H9 (cell line): ENCODE measurements around the gene ANO2. TPM values are rescaled to one million over a fixed set of nuclear protein-coding genes. Genes with fewer than 3 reads are reported as not detected.

Experiments
- DNase-seq: peaks from one replicate; pipeline ENCODE4 v3.0.0-alpha.2; 2017
- H2AFZ ChIP-seq: one replicate; pipeline ENCODE4 v1.6.1; 2013; ENCODE audit warnings: mild to moderate bottlenecking, low read length, control low read depth, moderate library complexity
- H2AK5ac ChIP-seq: 2 replicates; pipeline ENCODE4 v1.6.1; 2013; ENCODE audit warnings: low read length, control low read depth, mixed read lengths; ENCODE audit not compliant: insufficient read length
- H2BK120ac ChIP-seq: one replicate; pipeline ENCODE4 v1.6.1; 2013; ENCODE audit warnings: low read depth, mild to moderate bottlenecking, low read length, control low read depth, inconsistent platforms; ENCODE audit not compliant: poor library complexity, severe bottlenecking
- H2BK12ac ChIP-seq: 2 replicates; pipeline ENCODE4 v1.6.1; 2013; ENCODE audit warnings: low read length, control low read depth, mixed read lengths, low read depth; ENCODE audit not compliant: insufficient read length
- H2BK15ac ChIP-seq: 2 replicates; pipeline ENCODE4 v1.6.1; 2013; ENCODE audit warnings: low read depth, low read length, control low read depth
- H2BK20ac ChIP-seq: one replicate; pipeline ENCODE4 v1.6.1; 2013; ENCODE audit warnings: low read depth, mild to moderate bottlenecking, low read length, control low read depth, inconsistent platforms; ENCODE audit not compliant: poor library complexity, severe bottlenecking
- H2BK5ac ChIP-seq: 2 replicates; pipeline ENCODE4 v1.6.1; 2013; ENCODE audit warnings: low read length, control low read depth, mixed read lengths; ENCODE audit not compliant: insufficient read length
- H3K14ac ChIP-seq: 2 replicates; pipeline ENCODE4 v1.6.1; 2013; ENCODE audit warnings: low read length, control low read depth; ENCODE audit not compliant: insufficient read depth
- H3K18ac ChIP-seq: 2 replicates; pipeline ENCODE4 v1.6.1; 2013; ENCODE audit warnings: low read depth, mild to moderate bottlenecking, mixed read lengths, low read length, control low read depth; ENCODE audit not compliant: insufficient read length
- H3K23ac ChIP-seq: 2 replicates; pipeline ENCODE4 v1.6.1; 2013; ENCODE audit warnings: low read length, control low read depth, mixed read lengths, low read depth; ENCODE audit not compliant: insufficient read length
- H3K23me2 ChIP-seq: 2 replicates; pipeline ENCODE4 v1.6.1; 2013; ENCODE audit warnings: low read depth, mild to moderate bottlenecking, mixed read lengths, low read length, control low read depth; ENCODE audit not compliant: insufficient read length, poor library complexity, severe bottlenecking
- H3K27ac ChIP-seq: 2 replicates; pipeline ENCODE4 v1.5.1; 2013; ENCODE audit warnings: low read length, control low read depth, mixed read lengths, low read depth; ENCODE audit not compliant: insufficient read length
- H3K27me3 ChIP-seq: 2 replicates; pipeline ENCODE4 v1.6.1; 2013; ENCODE audit warnings: low read length, control low read depth, inconsistent platforms; ENCODE audit not compliant: insufficient read depth
- H3K4ac ChIP-seq: 2 replicates; pipeline ENCODE4 v1.6.1; 2013; ENCODE audit warnings: low read depth, mild to moderate bottlenecking, control low read depth, inconsistent platforms, low read length, moderate library complexity
- H3K4me1 ChIP-seq: 2 replicates; pipeline ENCODE4 v1.6.1; 2013; ENCODE audit warnings: low read length, control low read depth, inconsistent platforms; ENCODE audit not compliant: insufficient read depth
- H3K4me2 ChIP-seq: 2 replicates; pipeline ENCODE4 v1.6.1; 2013; ENCODE audit warnings: low read length, control low read depth, mixed read lengths; ENCODE audit not compliant: insufficient read length, insufficient read depth
- H3K56ac ChIP-seq: 2 replicates; pipeline ENCODE4 v1.6.1; 2013; ENCODE audit warnings: low read depth, mild to moderate bottlenecking, mixed read lengths, low read length, control low read depth; ENCODE audit not compliant: insufficient read length
- H3K79me1 ChIP-seq: 2 replicates; pipeline ENCODE4 v1.6.1; 2013; ENCODE audit warnings: low read depth, mild to moderate bottlenecking, moderate library complexity, low read length, control low read depth, inconsistent platforms; ENCODE audit not compliant: insufficient read depth, poor library complexity, severe bottlenecking
- H3K79me2 ChIP-seq: 2 replicates; pipeline ENCODE4 v1.6.1; 2013; ENCODE audit warnings: low read length, control low read depth, inconsistent platforms; ENCODE audit not compliant: insufficient read depth
- H3K9ac ChIP-seq: 2 replicates; pipeline ENCODE4 v1.6.1; 2013; ENCODE audit warnings: low read length, control low read depth, mixed read lengths; ENCODE audit not compliant: insufficient read length; ENCODE audit errors: extremely low read depth
- H3K9me3 ChIP-seq: one replicate; pipeline ENCODE4 v1.6.1; 2013; ENCODE audit warnings: low read depth, low read length, inconsistent platforms; ENCODE audit not compliant: control insufficient read depth
- H3T11ph ChIP-seq: one replicate; pipeline ENCODE4 v1.6.1; 2013; ENCODE audit warnings: mild to moderate bottlenecking, low read length, control low read depth, inconsistent platforms
- H4K20me1 ChIP-seq: one replicate; pipeline ENCODE4 v1.6.1; 2013; ENCODE audit not compliant: control insufficient read depth, insufficient read length, insufficient read depth
- H4K5ac ChIP-seq: 2 replicates; pipeline ENCODE4 v1.6.1; 2013; ENCODE audit warnings: low read depth, mild to moderate bottlenecking, mixed read lengths, low read length, control low read depth; ENCODE audit not compliant: insufficient read length
- H4K8ac ChIP-seq: replicated peaks from 2 replicates; pipeline ENCODE4 v1.6.1; 2013; ENCODE audit warnings: low read length, control low read depth, mixed read lengths, low read depth; ENCODE audit not compliant: insufficient read length
- H4K91ac ChIP-seq: 2 replicates; pipeline ENCODE4 v1.6.1; 2013; ENCODE audit warnings: low read depth, mild to moderate bottlenecking, moderate library complexity, mixed read lengths, low read length, control low read depth; ENCODE audit not compliant: insufficient read length
- H3K27ac Mint-ChIP-seq, 3 experiments: 2 replicates in 2 of 3; 3 replicates in 1 of 3; pipeline ENCODE4 v1.8.0; 2020 to 2021; ENCODE audit warnings: mixed read lengths in 3 of 3, mild to moderate bottlenecking in 1 of 3, moderate library complexity in 1 of 3
- H3K27me3 Mint-ChIP-seq: 2 replicates; pipeline ENCODE4 v1.8.0; 2021; ENCODE audit warnings: low read depth, mild to moderate bottlenecking, moderate library complexity, mixed read lengths
- H3K36me3 Mint-ChIP-seq, 3 experiments: 2 replicates in 2 of 3; 3 replicates in 1 of 3; pipeline ENCODE4 v1.8.0; 2020 to 2021; ENCODE audit warnings: low read depth in 3 of 3, mixed read lengths in 3 of 3; ENCODE audit not compliant: insufficient read depth in 1 of 3
- H3K4me1 Mint-ChIP-seq, 2 experiments: 2 replicates each; pipeline ENCODE4 v1.8.0; 2020; ENCODE audit warnings: mixed read lengths in 2 of 2
- H3K4me3 Mint-ChIP-seq, 2 experiments: 2 replicates in 1 of 2; 3 replicates in 1 of 2; pipeline ENCODE4 v1.8.0; 2020 to 2021; ENCODE audit warnings: mild to moderate bottlenecking in 2 of 2, mixed read lengths in 2 of 2, moderate library complexity in 1 of 2
- H3K9me3 Mint-ChIP-seq, 2 experiments: 2 replicates in 1 of 2; 3 replicates in 1 of 2; pipeline ENCODE4 v1.8.0; 2020; ENCODE audit warnings: mild to moderate bottlenecking in 2 of 2, mixed read lengths in 2 of 2, moderate library complexity in 1 of 2
- CTCF ChIP-seq: fragments of 200-600 bp; sonication (generic); conservative IDR thresholded peaks from 3 replicates; pipeline ENCODE4 v1.8.0; 2021; ENCODE audit warnings: antibody characterized with exemption, mild to moderate bottlenecking
- WGBS: extraction: QIAGEN DNeasy Blood & Tissue Kit; methylation state at CpG from one replicate; pipeline ENCODE4 v1.1.7; 2013; ENCODE audit warnings: missing lambda C conversion rate, low lambda C conversion rate, mixed read lengths; ENCODE audit not compliant: insufficient read length; ENCODE audit errors: extremely low coverage; 5-methylcytosine and 5-hydroxymethylcytosine counted together
- total RNA-seq: library from RNA; stranded (reverse); gene quantifications from 2 replicates; pipeline ENCODE4 v1.2.1, GENCODE V29; 2021

Gene ANO2
- total RNA-seq, 1 experiment from 2014 or later: 3.8 TPM

GRCh38 chr12:5568325-5568981 is 376.6 kb downstream of the ANO2 start:
- no CpG with 5 or more reads among the region's 17 CpGs for WGBS
- no peak overlapping the region for H3K4ac ChIP-seq
- no peaks in the 10 kb centered on the region; the same call in none of the 2 replicates for H3K27me3 Mint-ChIP-seq

More at GRCh38 chr12:5568325-5568981, 376.6 kb downstream of the ANO2 start:
- Histone ChIP-seq H2BK20ac (no peak overlapping the region), H4K20me1 (no peaks in the 10 kb centered on the region), H3K79me1 (no peaks in the 10 kb centered on the region), H2BK120ac (no peak overlapping the region), H3K27ac (no peak overlapping the region), H3K4me2 (no peak overlapping the region), H2BK5ac (no peak overlapping the region), H4K91ac (no peak overlapping the region), H4K8ac (no peak overlapping the region), H3K4me1 (no peaks in the 10 kb centered on the region), H2AK5ac (no peak overlapping the region), H2BK12ac (no peak overlapping the region), H3K18ac (no peak overlapping the region), H3K14ac (no peak overlapping the region; the same call in 1 of the 2 replicates), H3K9me3 (no peaks in the 10 kb centered on the region), H3T11ph (no peak overlapping the region), H4K5ac (no peak overlapping the region), H3K56ac (no peak overlapping the region), H3K79me2 (no peaks in the 10 kb centered on the region), H3K23me2 (no peaks in the 10 kb centered on the region), H2AFZ (no peak overlapping the region), H3K23ac (no peak overlapping the region), H3K9ac (no peak overlapping the region), H3K27me3 (no peaks in the 10 kb centered on the region), H2BK15ac (no peak overlapping the region)
- DNase-seq: no peak
- Mint-ChIP-seq H3K27ac (no peak overlapping the region), H3K9me3 (no peaks in the 10 kb centered on the region), H3K36me3 (no peaks in the 10 kb centered on the region; a peak in 1 of 7 replicates), H3K4me1 (peaks cover 0 to 9% of the 10 kb centered on the region in 2 experiments; a peak in 2 of 4 replicates), H3K4me3 (no peak overlapping the region)
- TF ChIP-seq CTCF: no peak
